ENCODE data around the gene ATXN7L1. TPM values are rescaled to one million over a fixed set of nuclear protein-coding genes. Genes with fewer than 3 reads are reported as not detected.

Gene ATXN7L1
- polyA plus RNA-seq, 6 donors from 2014 or later: 9.8 to 18.2 (median 10.8) TPM

DNA sequence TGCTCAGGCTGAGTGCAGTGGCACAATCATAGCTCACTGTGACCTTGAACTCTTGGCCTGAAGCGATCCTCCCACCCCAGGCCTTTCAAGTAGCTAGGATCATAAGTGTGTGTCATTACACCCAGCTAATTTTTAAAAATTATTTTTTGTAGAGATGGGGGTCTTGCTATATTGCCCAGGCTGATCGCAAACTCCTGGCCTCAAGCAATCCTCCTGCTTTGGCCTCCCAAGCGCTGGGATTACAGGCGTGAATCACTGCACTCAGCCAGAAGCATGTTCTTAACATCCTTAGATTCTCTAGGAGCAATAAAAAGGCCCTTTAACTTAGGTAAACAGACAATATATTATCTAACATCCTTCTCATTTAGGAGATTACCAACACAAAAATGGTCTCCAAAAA lies 256.8 kb downstream of the ATXN7L1 start:
- H3K36me3 Mint-ChIP-seq: peaks cover 17 to 43% of the 10 kb centered on the region in 2 donors
- H3K9me3 Mint-ChIP-seq: no peaks in the 10 kb centered on the region
- no peak for DNase-seq
- H3K27me3 Mint-ChIP-seq: no peaks in the 10 kb centered on the region
- ATAC-seq (ENCODE audit: low read depth in 2 of 2): no peak
- H3K27ac Mint-ChIP-seq: peak overlapping the region in 1 of 6 donors; percentile 67
- no peaks in the 10 kb centered on the region for H3K4me1 Mint-ChIP-seq
- H3K4me3 Mint-ChIP-seq: no peak overlapping the region

DNA sequence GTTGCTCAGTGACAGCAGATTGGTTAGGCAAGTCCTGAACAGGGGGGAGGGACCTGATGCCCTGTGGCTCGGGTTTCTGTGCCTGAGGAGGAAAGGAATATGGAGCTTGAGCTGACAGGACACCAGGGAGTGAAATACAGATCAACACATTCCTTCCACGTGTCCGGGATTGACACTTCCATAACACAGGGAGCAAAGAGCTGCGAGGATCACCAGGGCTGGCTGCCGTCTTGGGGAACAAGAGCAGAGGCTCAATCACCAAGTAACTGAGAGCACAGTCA lies 258.4 kb downstream of the ATXN7L1 start:
- no peak overlapping the region for H3K27ac Mint-ChIP-seq
- no peak for DNase-seq
- no peaks in the 10 kb centered on the region for H3K9me3 Mint-ChIP-seq
- peaks cover 20 to 36% of the 10 kb centered on the region in 2 donors for H3K36me3 Mint-ChIP-seq
- H3K4me3 Mint-ChIP-seq: no peak overlapping the region
- H3K27me3 Mint-ChIP-seq: no peaks in the 10 kb centered on the region
- ATAC-seq (ENCODE audit: low read depth in 2 of 2): no peak
- no peaks in the 10 kb centered on the region for H3K4me1 Mint-ChIP-seq

GRCh38 chr7:105617280-105618015 lies 259.0 kb downstream of the ATXN7L1 start:
- Mint-ChIP-seq H3K4me1 (no peaks in the 10 kb centered on the region), H3K4me3 (no peak overlapping the region)

GRCh38 chr7:105614341-105614840 lies 262.0 kb downstream of the ATXN7L1 start:
- Mint-ChIP-seq H3K4me3 (no peak overlapping the region), H3K9me3 (no peaks in the 10 kb centered on the region), H3K36me3 (peaks cover 7 to 12% of the 10 kb centered on the region in 2 donors), H3K4me1 (no peaks in the 10 kb centered on the region), H3K27me3 (no peaks in the 10 kb centered on the region), H3K27ac (peak overlapping the region in 3 of 6 donors; percentile 54 to 75 (median 72))
- DNase-seq (no peak), ATAC-seq (ENCODE audit: low read depth in 2 of 2) (no peak)

More at GRCh38 chr7:105617280-105618015, 259.0 kb downstream of the ATXN7L1 start:
- Mint-ChIP-seq H3K27ac (no peak overlapping the region), H3K9me3 (no peaks in the 10 kb centered on the region), H3K36me3 (peaks cover 20 to 31% of the 10 kb centered on the region in 2 donors), H3K27me3 (no peaks in the 10 kb centered on the region)
- no peak for ATAC-seq (ENCODE audit: low read depth in 2 of 2)
- no peak for DNase-seq

DNA sequence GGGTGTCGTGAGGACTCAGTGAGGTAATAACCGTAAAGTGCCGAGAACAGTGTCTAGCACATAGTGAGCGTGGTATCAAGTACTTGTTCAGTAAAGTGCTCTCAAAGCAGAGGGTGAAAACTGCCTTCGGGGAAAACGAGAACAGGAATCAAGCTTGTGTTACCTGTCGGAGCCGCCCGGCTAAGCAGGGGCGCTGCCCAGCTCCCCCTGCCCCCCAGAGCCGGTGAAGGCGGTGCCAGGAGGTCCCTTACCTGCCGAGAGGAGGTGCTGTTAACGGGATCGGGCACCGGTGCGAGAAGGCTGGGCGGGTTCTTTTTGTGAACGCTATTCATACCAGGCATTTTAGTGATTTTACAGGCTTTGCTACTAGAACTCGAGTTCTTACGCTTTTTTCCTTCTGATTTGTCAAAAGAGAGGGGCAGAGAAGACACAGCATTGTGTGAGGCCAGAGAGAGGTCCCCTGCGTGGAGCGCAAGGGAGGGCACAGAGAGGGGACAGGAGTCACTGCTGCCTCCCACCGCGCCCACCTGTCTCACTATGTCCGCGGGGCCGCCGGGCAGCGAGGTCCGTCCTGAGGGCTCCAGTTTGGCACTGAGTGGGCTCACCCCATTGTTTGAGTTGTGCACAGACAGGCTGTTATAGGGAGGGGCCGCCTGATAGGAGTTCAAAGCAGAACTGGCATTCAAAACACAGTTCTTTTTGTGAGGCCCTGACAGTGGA lies 262.6 kb downstream of the ATXN7L1 start:
- Mint-ChIP-seq H3K4me1 (no peaks in the 10 kb centered on the region), H3K9me3 (no peaks in the 10 kb centered on the region), H3K4me3 (no peak overlapping the region), H3K27ac (peak overlapping the region in 2 of 6 donors; percentile 54 to 72), H3K36me3 (peaks cover 7 to 12% of the 10 kb centered on the region in 2 donors), H3K27me3 (no peaks in the 10 kb centered on the region)
- no peak for ATAC-seq (ENCODE audit: low read depth in 2 of 2)
- DNase-seq: no peak

DNA sequence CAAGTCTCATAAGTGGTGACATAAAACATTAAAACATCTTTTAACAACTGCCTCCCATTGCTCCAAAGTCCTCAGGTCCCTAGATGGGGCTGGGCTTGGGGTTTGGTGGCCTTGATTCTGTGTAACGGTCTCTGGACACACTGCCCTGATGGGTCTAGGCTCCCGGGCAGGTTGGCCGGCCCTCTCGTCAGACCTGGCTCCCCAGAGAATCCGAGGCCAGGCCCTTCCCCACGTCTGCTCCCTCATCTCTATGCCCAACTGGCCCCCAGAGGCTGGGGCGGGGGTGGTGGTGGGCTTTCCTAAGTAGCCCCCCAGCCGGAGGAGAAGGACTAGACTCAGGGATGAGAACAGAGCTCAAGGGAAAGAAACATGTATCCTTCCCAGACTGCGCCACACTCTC lies 263.6 kb downstream of the ATXN7L1 start:
- Mint-ChIP-seq H3K9me3 (no peaks in the 10 kb centered on the region), H3K4me3 (no peak overlapping the region), H3K36me3 (peaks cover 7 to 12% of the 10 kb centered on the region in 2 donors), H3K4me1 (no peaks in the 10 kb centered on the region), H3K27me3 (no peaks in the 10 kb centered on the region), H3K27ac (peak overlapping the region in 2 of 6 donors; percentile 33 to 74)
- DNase-seq (no peak), ATAC-seq (ENCODE audit: low read depth in 2 of 2) (no peak)

- Mint-ChIP-seq H3K4me1 (no peaks in the 10 kb centered on the region), H3K36me3 (peaks cover 7 to 12% of the 10 kb centered on the region in 2 donors), H3K27me3 (no peaks in the 10 kb centered on the region), H3K27ac (peak overlapping the region in 1 of 6 donors; percentile 74), H3K9me3 (no peaks in the 10 kb centered on the region), H3K4me3 (no peak overlapping the region)
- DNase-seq (no peak), ATAC-seq (ENCODE audit: low read depth in 2 of 2) (no peak)
Observed at GRCh38 chr7:105611856-105612775, 264.3 kb downstream of the ATXN7L1 start.

DNA sequence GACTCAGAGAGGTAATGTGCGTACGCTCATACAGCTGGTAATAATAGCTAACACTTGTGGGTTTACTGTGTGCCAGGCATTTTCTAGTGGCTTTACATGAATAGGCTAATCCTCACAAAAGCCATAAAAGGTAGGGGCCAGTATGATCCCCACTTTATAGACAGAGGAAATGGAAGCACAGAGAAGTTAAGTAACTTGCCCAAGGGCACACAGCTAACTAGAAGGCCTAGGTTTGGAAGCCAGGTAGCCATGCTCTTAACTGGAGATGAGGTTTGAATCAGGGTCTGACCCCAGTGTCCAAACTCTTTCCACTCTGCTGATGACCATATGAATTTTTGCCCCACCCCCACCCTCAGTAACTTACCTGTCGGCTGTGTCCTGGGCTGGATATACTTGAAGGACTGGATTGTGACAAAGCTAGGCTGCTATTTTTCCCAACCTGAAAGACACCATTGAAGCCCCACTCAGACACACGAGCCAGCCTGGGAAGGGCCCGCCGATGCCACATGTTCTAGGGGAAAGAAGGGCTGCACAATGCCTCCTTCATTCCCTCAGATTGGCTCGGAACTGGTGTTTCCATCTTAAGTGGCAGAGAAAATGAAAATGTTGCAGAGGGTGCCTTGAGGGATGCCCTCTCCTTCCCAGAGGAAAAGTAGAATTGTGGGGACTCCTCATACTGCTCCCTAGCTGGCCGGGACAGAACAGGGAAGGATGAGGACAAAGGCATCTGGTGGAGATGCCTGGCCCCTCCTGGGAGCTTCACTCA lies 266.1 kb downstream of the ATXN7L1 start:
- DNase-seq (no peak), ATAC-seq (ENCODE audit: low read depth in 2 of 2) (no peak)
- H3K9me3 Mint-ChIP-seq: no peaks in the 10 kb centered on the region
- peak overlapping the region in 1 of 8 donors; percentile 22 for H3K4me3 Mint-ChIP-seq
- no peak overlapping the region for H3K27ac Mint-ChIP-seq
- peaks cover 7 to 12% of the 10 kb centered on the region in 2 donors for H3K36me3 Mint-ChIP-seq
- no peaks in the 10 kb centered on the region for H3K27me3 Mint-ChIP-seq
- H3K4me1 Mint-ChIP-seq: no peaks in the 10 kb centered on the region

GRCh38 chr7:105602325-105603305 lies 273.8 kb downstream of the ATXN7L1 start:
- Mint-ChIP-seq H3K27me3 (peaks cover 0 to 4% (median 0%) of the 10 kb centered on the region in 3 donors), H3K27ac (peak overlapping the region in 1 of 6 donors; percentile 16), H3K36me3 (peaks cover 0 to 5% of the 10 kb centered on the region in 2 donors), H3K9me3 (no peaks in the 10 kb centered on the region), H3K4me3 (no peak overlapping the region), H3K4me1 (no peaks in the 10 kb centered on the region)
- ATAC-seq (ENCODE audit: low read depth in 2 of 2): no peak
- DNase-seq: no peak

DNA sequence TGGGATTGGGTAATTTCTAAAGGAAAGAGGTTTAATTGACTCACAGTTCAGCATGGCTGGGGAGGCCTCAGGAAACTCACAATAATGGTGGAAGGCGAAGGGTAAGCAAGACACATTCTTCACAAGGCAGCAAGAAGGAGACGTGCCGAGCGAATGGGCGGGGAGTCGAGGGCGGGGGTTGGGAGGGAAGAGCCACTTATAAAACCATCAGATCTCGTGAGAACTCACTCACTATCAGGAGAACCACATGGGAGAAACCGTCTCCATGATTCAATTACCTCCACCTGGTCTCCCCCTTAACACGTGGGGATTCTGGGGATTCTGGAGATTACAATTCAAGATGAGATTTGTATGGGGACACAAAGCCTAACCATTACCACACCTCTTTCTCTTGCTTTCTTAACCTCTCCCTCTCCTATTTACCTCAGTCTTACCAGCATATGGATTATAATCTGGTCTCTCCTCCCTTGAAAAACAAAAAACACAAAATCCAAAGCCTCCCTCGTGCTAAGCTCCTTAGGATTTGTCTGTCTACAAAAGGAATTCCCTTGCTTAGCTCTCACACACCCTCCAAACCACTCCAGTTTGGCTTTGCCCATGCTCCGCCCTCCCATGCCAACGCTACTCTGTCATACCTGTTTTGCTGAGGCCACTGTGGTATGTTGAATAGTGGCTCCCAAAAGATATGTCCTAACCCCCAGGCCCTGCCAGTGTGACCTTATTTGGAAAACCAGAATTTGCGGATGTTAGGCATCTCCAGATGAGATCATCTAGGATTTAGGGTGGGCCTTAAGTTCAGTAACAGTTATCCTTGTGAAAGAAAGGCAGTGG lies 275.5 kb downstream of the ATXN7L1 start:
- H3K4me3 Mint-ChIP-seq: no peak overlapping the region
- H3K27me3 Mint-ChIP-seq: peaks cover 0 to 10% (median 8%) of the 10 kb centered on the region in 3 donors
- H3K27ac Mint-ChIP-seq: no peak overlapping the region
- H3K9me3 Mint-ChIP-seq: no peaks in the 10 kb centered on the region
- H3K36me3 Mint-ChIP-seq: peaks cover 0 to 5% of the 10 kb centered on the region in 2 donors
- H3K4me1 Mint-ChIP-seq: no peaks in the 10 kb centered on the region
- DNase-seq: no peak
- ATAC-seq (ENCODE audit: low read depth in 2 of 2): no peak

- H3K36me3 Mint-ChIP-seq: peaks cover 0 to 5% of the 10 kb centered on the region in 2 donors
- H3K27ac Mint-ChIP-seq: peak overlapping the region in 1 of 6 donors; percentile 50
Observed at GRCh38 chr7:105599551-105599950, 276.8 kb downstream of the ATXN7L1 start.

More at GRCh38 chr7:105599551-105599950, 276.8 kb downstream of the ATXN7L1 start:
- H3K27me3 Mint-ChIP-seq: peaks cover 0 to 10% (median 8%) of the 10 kb centered on the region in 3 donors
- H3K4me1 Mint-ChIP-seq: no peaks in the 10 kb centered on the region
- DNase-seq (no peak), ATAC-seq (ENCODE audit: low read depth in 2 of 2) (no peak)
- no peaks in the 10 kb centered on the region for H3K9me3 Mint-ChIP-seq
- no peak overlapping the region for H3K4me3 Mint-ChIP-seq

Measured in naive B cell (primary cell).